ENCODE data around the gene C17orf58.
"Not testable (repeated sequence)": the region's sequence is repeated elsewhere in the genome, so short reads cannot be mapped to it uniquely, and the experiment has no call there.

The C17orf58 gene

GRCh38 chr17:67996301-67997171, at the start of gene C17orf58:
Gene C17orf58, minus strand, starts transcription at chr17:67996469. Its CDS starts 271 bp downstream, at chr17:67996198.
- peak in 1 of 2 experiments; percentile 29 for DNase-seq (ENCODE audit: low read depth in 2 of 2)

GRCh38 chr17:68036304-68037147, 40.3 kb upstream of the C17orf58 start:
- no peak for DNase-seq (ENCODE audit: low read depth in 2 of 2)

GRCh38 chr17:68035523-68036303, 39.4 kb upstream of the C17orf58 start, which contains the start of gene KPNA2:
Gene KPNA2, plus strand, starts transcription at chr17:68035735. Its CDS starts 1,398 bp downstream, at chr17:68037133.
- peak; percentile 82 to 85 for DNase-seq (ENCODE audit: low read depth in 2 of 2)

GRCh38 chr17:68035131-68035522, 38.9 kb upstream of the C17orf58 start:
- peak; percentile 73 to 91 for DNase-seq (ENCODE audit: low read depth in 2 of 2)

- no peak for DNase-seq (ENCODE audit: low read depth in 2 of 2)
Observed at GRCh38 chr17:68034452-68034776, 38.1 kb upstream of the C17orf58 start.

GRCh38 chr17:68033636-68034451, 37.6 kb upstream of the C17orf58 start:
- DNase-seq (ENCODE audit: low read depth in 2 of 2) = no peak

GRCh38 chr17:68029512-68030215, 33.4 kb upstream of the C17orf58 start:
- DNase-seq (ENCODE audit: low read depth in 2 of 2) = no peak

GRCh38 chr17:68022547-68022946, 26.3 kb upstream of the C17orf58 start:
- DNase-seq (ENCODE audit: low read depth in 2 of 2) = not testable (repeated sequence)

- DNase-seq (ENCODE audit: low read depth in 2 of 2) = no peak
Observed at GRCh38 chr17:68021963-68022362, 25.7 kb upstream of the C17orf58 start.

GRCh38 chr17:68020791-68021190, 24.5 kb upstream of the C17orf58 start:
- not testable (repeated sequence) for DNase-seq (ENCODE audit: low read depth in 2 of 2)

- no peak for DNase-seq (ENCODE audit: low read depth in 2 of 2)
Observed at GRCh38 chr17:68020409-68020756, 24.1 kb upstream of the C17orf58 start.

- peak; percentile 99 to 100 for DNase-seq (ENCODE audit: low read depth in 2 of 2)
Observed at GRCh38 chr17:68019675-68020408, 23.6 kb upstream of the C17orf58 start.

- no peak for DNase-seq (ENCODE audit: low read depth in 2 of 2)
Observed at GRCh38 chr17:68019336-68019674, 23.0 kb upstream of the C17orf58 start.

- not testable (repeated sequence) for DNase-seq (ENCODE audit: low read depth in 2 of 2)
Observed at GRCh38 chr17:68018493-68018892, 22.2 kb upstream of the C17orf58 start.

- DNase-seq (ENCODE audit: low read depth in 2 of 2) = no peak
Observed at GRCh38 chr17:68016838-68017237, 20.6 kb upstream of the C17orf58 start.

- DNase-seq (ENCODE audit: low read depth in 2 of 2) = no peak
Observed at GRCh38 chr17:68015081-68015723, 18.9 kb upstream of the C17orf58 start.

GRCh38 chr17:68013385-68013784, 17.1 kb upstream of the C17orf58 start:
- no peak for DNase-seq (ENCODE audit: low read depth in 2 of 2)

GRCh38 chr17:68011199-68011665, 15.0 kb upstream of the C17orf58 start:
- peak in 1 of 2 experiments; percentile 58 for DNase-seq (ENCODE audit: low read depth in 2 of 2)

- no peak for DNase-seq (ENCODE audit: low read depth in 2 of 2)
Observed at GRCh38 chr17:68006797-68007196, 10.5 kb upstream of the C17orf58 start.

Measured in stimulated activated CD4-positive, alpha-beta T cell treated with anti-CD3 and anti-CD28 coated beads, Interleukin-12 subunit alpha, Interleukin-12 subunit beta, amount 100 ng/mL, for 24 hours (primary cell).